ENCODE measurements around the gene RTN4R.

The RTN4R gene

DNA sequence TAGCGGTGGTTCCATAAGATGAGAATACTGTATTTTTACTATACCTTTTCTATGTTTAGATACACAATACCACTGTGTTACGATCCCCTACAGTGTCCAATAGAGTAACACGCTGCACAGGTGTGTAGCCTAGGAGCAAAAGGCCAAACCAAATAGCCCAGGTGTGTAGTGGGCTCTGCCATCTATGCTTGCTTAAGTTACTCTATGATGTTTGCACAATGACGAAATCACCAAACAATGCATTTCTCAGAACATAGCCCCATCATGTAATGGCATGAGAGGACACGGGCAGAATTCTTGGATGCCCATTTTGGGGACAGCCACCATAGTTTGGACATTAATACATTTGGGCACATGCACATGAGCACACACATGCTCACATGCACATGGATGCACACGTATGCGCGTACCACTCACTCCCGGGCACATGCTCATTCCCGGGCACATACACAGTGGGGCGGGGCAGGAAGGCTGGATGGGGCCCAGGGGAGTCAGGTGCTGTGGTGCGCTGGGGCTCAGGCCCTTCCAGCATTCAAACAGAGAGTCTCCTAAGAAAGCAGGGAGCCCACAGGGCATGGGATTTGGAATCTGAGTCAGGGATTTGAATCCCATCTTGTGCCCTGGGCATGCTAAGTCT is 51.1 kb downstream of the RTN4R start:
- DNase-seq (ENCODE audit: low read depth in 2 of 2): no peak

DNA sequence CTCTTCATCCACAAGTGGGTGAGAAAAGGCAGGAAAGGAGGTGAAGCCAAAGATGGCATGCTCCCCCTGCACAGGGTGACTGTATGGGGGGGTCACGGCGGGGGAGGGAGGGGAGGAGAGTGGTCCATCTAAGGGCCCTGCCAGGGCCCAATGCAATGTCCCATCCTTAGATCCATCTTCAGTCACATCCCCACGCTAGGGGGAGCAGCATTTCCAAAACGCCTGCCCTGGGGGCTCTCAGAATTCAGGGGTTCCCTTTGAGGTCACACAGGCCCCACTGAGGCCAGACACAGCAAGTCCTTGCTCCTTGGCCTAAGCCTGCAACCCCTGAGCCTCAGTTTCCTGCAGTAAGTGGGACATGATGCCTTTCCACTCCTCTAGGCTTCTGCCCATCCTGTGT is 52.4 kb downstream of the RTN4R start:
- no peak for DNase-seq (ENCODE audit: low read depth in 2 of 2)

DNA sequence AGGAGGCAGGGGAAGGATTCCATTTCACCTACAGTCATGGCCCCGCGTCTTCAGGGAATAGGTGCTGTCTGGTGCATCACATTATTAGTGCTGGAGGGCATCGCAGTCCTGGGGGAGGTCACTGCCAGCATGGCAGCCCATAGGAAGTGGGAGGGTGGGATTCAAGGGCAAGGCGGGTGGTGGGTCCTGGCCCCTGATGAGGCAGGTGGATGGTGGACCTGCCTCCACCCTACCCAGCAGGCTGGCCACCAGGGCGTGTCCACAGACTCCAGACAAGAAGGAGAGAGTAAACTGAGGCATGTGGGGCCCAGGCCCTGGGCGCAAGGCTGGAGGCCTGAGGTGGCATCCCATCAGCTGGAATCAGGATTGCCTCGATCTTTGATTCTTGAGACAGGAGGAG is 53.3 kb downstream of the RTN4R start:
- no peak for DNase-seq (ENCODE audit: low read depth in 2 of 2)

DNA sequence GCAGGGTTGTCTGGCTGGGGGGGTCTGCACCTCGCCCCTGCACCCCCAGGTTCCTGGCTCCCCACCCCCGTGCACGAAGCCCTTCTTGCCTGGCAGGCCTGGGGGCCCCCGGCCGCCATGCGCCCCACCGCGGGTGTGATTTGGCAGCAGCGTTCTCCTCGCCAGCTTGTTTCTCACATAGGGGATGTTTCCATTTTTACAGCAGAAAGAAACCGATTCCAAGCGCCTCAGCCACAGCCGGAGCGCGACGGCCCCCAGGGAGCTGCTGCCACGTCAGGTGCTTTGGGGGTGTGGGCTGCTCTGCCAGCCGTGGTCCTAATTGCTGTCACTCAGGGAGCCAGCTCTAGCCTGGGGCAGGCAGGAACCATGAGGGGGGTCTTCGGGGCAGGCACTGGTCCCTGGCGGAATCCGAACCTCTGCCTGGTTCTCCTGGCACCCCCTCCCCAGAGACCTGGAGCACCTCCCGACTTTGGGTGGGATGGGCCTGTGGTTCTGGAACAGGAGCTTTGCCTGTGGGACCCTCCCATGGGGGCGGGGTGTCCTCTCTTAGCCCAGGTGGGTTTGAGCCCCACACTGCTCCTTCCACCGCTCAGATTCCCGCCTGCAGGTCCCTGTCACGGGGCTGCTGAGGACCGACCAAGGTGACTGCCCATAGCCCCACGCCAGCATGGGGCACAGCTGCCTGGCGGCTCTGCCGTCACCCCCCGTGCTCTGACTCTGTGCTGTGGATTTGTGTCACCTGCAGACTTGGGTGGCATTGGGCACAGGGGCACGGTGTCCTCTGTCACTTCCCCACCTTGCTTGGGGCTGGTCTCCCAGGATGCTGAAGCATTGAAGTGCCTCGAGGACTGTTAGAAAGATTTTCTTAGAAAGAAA is 54.0 kb downstream of the RTN4R start:
- no peak for DNase-seq (ENCODE audit: low read depth in 2 of 2)

DNA sequence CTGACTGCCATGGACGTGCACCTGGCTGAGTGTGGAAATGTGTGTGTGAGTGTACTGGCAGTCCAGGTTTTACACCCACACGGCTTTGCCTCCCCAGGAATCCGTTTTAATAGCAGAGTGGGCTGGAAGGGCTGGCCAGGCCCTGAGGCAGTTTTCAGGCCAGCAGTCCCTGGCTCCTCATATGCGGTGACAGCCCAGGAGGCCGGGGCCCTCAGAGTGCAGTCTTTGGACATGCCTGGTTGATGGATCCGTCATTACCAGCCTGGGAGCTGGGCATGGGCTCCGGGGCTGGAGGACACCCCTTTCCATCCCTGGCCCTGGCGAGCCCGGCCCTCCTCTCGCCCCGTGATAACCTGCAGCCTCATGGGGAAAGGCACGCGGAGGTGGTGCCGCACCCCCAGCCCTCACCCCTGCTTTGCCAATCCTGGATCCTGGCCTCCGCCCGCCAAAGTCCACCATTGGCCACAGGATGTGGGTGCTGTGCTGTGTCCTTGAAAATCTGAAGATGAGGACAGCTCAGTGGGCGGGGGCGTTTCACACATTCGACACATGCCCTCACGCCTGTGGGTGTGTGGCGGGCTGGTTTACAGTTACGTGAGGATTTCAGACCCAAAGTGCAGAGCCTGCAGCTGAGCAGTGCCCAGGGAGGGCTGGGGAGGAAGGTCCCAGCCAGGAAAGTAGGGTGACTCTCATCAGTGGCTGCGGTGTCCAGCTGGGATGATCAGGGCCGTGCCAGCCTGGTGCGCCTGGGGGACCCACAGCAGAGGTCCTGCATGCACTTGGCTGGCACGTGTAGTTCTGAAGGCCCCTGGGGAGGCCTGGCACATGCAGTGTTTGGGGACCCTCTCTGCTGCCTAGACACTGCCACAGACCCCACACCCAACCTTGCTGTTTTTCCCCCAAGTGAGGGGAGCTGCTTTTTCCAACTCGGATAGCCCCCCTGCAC is 55.1 kb downstream of the RTN4R start:
- no peak for DNase-seq (ENCODE audit: low read depth in 2 of 2)

DNA sequence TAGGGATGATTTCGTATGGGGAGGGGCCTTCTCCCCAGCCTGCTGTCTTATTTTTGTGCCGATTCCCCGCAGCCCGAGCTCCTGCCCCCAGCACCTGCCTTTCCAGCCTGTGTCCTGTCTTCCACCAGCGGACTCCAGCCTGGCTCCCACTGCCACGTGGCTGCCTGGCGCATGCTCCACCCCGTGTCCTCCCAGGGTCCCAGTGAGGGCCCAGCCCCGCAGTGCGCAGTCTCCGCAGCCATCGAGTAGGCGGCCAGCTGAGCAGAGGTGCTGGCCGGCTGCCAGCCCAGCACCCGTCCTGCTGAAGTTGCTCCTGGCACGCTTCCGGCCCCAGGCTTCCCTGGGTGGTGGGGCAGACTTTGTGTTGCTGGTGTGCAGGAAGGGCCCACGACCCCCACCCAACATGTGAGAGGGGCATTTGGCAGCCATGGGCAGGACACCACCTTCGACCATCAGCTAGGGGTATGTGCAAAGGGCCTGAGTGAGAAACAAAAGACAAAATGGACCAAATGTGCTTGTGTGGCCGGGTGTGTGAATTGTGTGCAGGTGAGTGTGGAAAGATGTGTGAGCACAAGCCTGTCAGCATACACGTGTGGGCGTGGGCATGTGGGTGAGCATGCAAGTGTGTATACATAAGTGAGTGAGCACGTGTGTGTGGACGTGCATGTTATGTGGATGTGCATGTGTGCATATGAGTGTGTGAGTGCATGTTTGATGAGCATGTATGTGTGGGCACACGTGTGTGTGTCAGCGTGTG is 55.9 kb downstream of the RTN4R start:
- DNase-seq (ENCODE audit: low read depth in 2 of 2): no peak

DNA sequence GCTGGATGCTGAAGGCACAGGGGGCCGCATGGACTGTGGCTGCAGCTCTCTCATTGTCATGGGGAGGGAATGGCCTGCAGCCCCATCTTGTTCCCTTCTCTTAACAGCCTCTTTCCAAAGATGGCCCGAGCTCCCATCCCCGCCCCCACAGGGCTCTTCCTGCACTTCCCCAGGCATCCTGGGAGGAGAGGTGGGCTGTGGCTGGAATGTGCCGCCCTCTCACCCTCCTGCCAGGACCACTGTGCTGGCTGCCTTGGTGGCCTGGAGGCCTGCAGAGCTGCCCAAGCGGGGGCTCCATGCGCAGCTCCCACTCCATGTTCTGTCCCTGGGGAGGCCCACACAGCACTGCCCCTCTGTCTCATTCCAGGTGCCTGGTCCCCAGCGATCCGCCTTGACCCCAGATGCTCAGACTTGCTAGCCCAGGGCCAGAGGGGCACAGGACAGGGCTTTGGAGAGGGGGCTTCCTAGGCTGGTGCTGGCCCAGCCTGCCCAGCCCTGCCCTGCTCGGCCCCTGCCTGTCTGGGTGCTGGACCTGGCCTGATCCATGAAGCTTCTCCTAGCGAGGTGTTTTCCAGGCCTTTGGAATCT is 56.6 kb downstream of the RTN4R start:
- no peak for DNase-seq (ENCODE audit: low read depth in 2 of 2)

DNA sequence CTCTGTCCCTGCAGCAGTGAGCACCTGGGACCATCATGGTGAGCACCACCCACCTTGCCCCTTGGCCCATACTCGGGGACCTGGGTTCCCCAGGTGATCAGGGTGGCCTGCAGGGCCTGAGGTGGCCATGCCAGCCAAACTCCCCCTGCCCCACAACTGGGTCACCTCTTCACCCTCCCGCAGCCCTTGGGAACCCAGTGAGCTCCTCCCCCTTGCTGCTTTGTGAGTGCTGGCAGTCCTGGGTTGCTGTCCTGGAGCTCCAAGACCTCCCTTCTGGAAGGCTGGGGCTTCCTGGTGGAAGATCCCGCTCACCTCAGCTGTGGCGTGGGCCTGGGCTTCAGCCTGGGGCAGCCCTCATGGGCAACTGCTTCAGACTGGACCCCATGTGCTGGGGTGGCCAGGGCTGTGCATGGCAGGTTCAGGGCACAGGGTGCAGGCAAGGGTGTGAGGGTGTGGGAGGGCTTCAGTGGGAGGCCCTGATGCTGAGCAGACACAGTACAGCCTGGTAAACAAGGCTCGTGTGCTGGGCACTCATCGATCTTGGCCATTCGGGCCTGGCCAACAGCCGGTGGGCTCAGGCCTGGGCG is 57.6 kb downstream of the RTN4R start:
- DNase-seq (ENCODE audit: low read depth in 2 of 2): no peak

DNA sequence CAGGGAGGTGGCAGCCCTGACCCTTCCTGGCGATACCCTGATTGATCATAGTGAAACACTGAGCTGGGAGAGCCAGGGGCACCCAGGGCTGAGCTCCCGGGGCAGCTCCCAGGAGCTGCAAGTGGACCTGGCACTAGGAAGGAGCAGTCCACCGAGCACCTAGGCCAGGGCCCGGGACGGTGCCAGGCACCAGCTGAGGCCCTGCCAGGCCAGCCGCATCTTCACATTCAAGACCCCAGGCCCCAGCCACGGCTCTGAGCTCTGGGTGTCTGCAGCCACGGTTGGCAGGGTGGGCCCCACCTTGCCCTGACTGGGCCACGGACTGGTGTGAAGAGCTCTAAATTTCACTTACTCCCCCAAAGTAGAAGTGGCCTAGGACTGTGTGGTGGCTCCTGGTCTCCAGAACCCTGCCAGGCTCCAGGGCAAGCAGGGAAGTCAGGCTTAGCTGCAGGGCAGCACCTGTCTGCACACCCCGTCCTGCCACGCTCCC is 58.3 kb downstream of the RTN4R start:
- DNase-seq (ENCODE audit: low read depth in 2 of 2): no peak

DNA sequence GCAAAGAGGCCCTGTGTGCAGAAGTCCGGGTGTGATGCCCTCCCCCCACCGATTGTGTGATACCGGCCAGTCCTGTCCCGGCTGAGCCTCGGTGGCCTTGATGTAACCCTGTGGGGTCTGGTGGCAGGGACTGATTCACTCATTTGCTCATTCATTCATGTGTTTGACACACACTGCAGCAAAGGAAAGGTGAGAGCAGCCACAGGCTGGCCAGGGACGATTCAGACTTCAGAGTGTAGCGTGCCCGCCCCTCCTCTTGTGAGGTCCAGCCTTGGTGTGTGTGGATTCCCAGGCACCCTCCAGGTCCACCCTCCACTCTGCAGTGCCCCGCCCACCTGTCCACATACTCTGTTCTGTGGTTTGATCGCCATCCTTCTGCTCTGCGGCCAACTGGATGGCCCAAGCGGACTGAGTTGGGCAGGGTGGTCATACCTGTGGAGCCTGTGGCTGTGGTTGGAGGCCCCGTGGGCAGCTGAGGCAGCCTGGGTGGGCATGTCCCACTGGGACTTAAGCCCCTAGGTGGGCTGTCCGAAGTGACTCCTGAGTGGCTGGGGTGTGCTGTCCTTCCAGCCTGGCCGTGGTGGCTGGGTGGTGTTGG is 59.3 kb downstream of the RTN4R start:
- DNase-seq (ENCODE audit: low read depth in 2 of 2): no peak

DNA sequence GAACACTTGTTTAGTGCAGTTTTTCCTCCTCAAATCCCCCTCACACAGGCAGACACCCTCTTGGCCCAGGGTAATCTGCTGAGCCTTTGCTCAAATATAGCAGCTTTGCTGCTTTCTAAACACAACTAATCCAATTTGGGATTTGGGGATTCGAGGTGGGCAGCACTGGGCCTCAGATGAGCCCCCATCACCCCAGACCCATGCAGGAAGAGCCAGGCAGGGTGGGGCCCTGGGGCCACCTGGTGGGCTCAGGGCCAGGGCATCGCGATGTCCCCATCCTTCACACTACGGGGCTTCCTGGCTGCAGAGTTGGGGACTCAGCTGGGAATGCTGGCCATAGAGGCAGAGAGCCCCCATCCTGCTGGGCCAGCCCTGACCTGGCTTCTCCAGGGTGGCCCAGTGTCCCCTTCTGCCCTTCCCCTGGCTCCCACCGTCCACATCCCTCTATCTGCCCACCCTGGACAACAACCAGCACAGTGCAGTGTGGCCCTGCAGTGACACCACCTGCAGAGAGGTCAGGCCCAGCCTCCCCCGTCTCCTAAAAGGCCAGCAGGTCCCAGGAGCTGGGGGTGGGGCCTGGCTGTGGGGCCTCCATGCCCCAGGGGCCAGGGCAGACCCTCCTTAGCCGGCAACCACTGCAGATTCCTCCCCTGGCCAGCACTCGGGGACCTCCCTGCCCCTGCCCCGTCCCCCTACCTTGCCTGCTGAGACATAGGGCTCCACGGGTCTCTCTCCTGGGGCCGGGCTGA is 60.7 kb downstream of the RTN4R start:
- DNase-seq (ENCODE audit: low read depth in 2 of 2): no peak

DNA sequence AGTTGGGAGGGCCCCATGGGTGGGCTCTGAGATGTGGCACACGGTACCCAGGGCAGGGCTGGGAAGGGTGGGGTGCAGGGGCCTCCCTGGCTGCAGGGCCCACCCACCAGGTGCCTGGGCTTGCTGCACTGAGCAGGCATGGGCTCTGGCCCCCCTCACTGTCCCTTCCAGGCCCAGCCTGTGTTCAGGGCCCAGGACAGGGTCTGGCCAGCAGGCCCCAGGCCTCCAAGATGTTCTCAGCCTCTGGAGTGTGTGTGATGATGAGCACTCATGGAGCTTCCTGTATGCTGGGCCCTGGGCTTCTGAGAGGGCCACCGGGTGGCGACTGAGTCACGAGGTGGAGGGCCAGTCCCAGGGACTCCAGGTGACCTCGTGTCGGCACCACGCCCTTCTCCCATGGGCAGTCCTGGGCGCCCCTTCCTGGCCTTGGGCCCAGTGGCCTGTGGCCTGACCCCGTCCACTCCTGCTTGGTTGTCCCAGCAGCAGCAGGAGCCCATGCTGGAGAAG is 61.4 kb downstream of the RTN4R start:
- no peak for DNase-seq (ENCODE audit: low read depth in 2 of 2)

DNA sequence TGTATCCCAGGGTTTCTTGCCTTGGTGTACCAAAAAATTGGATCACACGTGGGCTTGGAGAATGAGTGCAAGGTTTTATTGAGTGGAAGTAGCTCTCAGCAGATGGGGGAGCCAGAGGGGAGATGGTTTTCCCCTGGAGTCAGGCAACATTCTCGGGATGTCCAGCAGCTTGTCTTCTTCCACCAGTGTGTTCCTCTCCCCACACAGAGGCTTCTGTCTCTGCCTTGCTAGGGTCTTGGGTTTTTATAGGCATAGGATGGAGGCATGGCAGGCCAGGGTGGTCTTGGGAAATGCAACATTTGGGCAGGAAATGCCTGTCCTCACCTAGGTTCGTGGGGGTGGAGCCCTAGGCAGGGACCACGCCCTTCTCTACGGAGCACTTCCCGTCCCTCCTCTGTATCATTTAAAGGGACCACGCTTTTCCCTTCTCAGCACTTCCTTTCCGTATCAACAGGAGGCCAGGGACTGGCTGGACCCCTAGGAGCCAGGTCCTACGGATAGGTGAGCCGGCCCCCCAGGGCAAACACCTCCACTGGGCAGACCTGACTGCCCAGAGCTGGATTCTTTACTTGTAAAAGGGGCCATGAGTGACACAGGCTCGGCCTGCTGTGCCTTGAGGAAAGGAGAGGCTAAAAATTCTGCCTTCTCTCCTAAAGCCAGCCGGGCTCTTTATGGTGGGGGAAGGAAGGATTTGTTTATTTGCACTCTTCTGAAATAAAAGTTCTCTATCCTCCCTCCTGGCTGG is 62.0 kb downstream of the RTN4R start:
- peak; percentile 41 to 46 for DNase-seq (ENCODE audit: low read depth in 2 of 2)

DNA sequence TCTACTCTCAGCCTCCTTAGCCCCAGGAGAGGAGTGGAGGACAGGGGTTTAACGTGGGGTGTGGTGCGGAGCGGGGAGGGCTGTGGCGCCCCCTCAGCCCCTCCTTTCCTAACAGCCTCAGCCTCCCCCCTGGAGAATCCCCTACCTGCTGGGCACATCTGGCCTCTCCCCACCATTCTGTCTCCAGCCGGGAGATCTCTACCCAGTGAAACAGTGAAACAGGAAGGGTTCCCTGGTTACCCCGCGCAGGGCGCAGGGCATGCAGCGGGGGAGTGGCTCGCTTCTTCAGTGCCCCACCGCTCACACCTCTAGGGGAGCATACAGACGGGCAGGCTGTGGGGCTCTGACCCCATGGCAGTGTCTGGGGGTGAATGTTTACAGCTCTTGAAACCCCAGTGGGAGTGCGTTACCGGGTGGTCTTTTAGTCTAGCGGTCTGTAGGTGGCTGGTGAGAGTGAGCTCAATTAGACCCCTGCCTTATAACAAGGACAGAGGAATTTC is 62.6 kb downstream of the RTN4R start:
- no peak for DNase-seq (ENCODE audit: low read depth in 2 of 2)

DNA sequence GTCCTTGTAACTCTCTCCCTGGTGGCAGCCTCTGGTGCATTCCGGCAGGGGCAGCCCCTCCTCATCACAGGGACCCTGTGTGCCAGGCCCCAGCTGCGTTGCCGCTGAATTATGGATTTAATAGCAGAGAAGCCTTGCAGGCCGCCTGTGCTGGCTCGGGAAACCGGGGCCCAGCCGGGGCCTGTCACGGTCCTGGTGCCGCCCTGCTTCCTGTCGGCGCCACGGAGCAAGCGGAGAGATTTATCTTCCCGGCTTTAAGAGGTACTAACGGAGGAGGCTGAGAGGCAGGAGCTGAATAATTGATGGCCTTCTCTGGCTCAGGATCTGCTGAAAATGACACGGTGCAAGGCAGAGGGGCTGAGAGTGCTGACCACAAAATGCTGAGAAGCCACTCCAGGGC is 63.3 kb downstream of the RTN4R start:
- DNase-seq (ENCODE audit: low read depth in 2 of 2): no peak

DNA sequence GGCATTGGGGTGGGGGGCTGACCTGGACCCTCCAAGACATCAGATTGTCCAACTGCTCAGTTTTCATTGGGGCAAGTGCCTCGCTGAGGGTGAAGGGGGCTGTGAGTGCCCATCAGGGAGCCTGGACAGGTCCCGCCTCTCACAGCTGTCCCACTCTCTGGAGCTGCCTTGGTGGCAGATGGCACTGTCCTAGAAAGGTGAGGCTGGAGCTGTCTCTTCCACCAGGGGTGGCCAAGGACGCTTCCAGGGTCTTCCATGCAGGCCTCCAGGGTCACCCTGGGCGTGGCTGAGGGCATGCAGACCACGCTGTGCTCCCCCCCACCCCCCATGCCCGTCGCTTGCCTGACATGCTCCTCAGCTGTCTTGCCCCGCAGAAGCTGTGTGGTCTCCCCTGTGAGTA is 63.8 kb downstream of the RTN4R start:
- no peak for DNase-seq (ENCODE audit: low read depth in 2 of 2)

DNA sequence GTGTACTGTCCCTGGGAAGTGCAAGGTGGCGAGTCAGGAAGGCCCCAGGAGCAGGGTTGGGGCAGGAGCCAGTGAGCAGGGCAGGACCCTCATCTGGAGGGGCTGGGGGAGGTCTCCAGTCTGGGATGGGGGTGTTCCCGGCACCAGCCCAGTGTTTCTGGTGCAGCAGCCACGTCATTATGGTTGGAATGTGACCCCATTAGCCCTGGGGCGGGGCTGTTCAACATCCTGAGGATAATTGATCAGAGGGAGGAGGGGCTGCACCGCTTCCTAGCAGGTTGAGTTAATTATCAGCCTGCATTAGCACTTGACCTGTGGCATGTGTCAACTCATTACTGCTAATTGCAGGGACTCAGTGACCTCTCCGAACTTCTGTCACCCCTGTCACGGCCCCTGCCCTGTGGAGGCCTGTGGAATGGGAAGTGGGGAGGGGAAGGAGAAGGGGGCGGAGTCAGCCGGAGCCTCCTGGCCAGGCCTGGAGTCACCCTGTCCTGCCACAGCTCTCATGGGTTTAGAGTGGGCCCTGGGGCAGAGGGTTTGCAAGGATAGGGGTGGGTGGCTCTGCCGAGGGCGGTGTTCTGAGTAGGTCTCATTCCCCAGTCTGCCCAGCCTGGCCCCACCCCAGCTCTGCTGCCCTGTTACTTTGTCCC is 64.4 kb downstream of the RTN4R start:
- peak; percentile 3 to 11 for DNase-seq (ENCODE audit: low read depth in 2 of 2)

DNA sequence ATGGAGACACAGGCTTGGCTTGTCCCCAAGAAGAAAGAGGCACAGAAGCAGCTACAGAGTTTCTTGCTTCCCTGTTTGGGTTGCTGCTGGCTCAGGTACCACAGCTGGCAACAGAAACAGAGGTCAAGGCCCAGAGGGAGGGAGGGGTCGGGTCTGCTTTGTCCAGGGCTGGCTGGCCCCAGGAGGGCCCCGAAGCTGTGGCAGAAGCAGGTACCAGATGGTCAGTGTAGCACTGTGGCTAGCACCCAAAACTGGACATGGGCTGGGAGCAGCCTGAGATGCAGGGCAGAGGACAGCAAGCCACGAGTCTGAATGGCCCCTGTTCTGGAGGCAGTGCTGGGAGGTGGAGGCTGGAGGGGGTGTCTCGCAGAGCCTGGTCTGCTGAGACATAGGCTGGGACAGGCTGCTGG is 65.0 kb downstream of the RTN4R start:
- DNase-seq (ENCODE audit: low read depth in 2 of 2): no peak
